HG02970 (cell line): ENCODE measurements around the gene KLHL1.

Source experiments
- ATAC-seq: cut with Tn5 transposase; IDR thresholded peaks from one replicate; pipeline ENCODE4 v1.9.1; 2021; ENCODE audit warnings: mild to moderate bottlenecking, moderate library complexity, moderate number of reproducible peaks; ENCODE audit not compliant: unreplicated experiment, low FRiP score

KLHL1 gene

GRCh38 chr13:70016116-70016515 lies 92.1 kb downstream of the KLHL1 start:
- no peak for ATAC-seq

GRCh38 chr13:70014337-70014736 lies 93.9 kb downstream of the KLHL1 start:
- ATAC-seq = no peak

GRCh38 chr13:69999875-70000274 lies 108.4 kb downstream of the KLHL1 start:
- no peak for ATAC-seq

- ATAC-seq = no peak
Measured at GRCh38 chr13:69997061-69997460, 111.2 kb downstream of the KLHL1 start.

GRCh38 chr13:69980799-69981198 lies 127.5 kb downstream of the KLHL1 start:
- no peak for ATAC-seq

GRCh38 chr13:69975496-69975895 lies 132.8 kb downstream of the KLHL1 start:
- no peak for ATAC-seq

- ATAC-seq = no peak
Measured at GRCh38 chr13:69970520-69970919, 137.7 kb downstream of the KLHL1 start.

- no peak for ATAC-seq
Measured at GRCh38 chr13:69959046-69959445, 149.2 kb downstream of the KLHL1 start.

- no peak for ATAC-seq
Measured at GRCh38 chr13:69956839-69957238, 151.4 kb downstream of the KLHL1 start.

GRCh38 chr13:69956349-69956748 lies 151.9 kb downstream of the KLHL1 start:
- no peak for ATAC-seq

GRCh38 chr13:69955271-69955670 lies 153.0 kb downstream of the KLHL1 start:
- no peak for ATAC-seq

- ATAC-seq = no peak
Measured at GRCh38 chr13:69951412-69951811, 156.8 kb downstream of the KLHL1 start.

GRCh38 chr13:69950160-69950559 lies 158.1 kb downstream of the KLHL1 start:
- ATAC-seq = no peak

GRCh38 chr13:69948016-69948415 lies 160.2 kb downstream of the KLHL1 start:
- ATAC-seq = peak; percentile 100

GRCh38 chr13:69947582-69947981 lies 160.7 kb downstream of the KLHL1 start:
- peak; percentile 28 for ATAC-seq

GRCh38 chr13:69946511-69946910 lies 161.7 kb downstream of the KLHL1 start:
- no peak for ATAC-seq

GRCh38 chr13:69935043-69935442 lies 173.2 kb downstream of the KLHL1 start:
- peak; percentile 91 for ATAC-seq

- no peak for ATAC-seq
Measured at GRCh38 chr13:69928262-69928661, 180.0 kb downstream of the KLHL1 start.

- ATAC-seq = no peak
Measured at GRCh38 chr13:69921156-69921555, 187.1 kb downstream of the KLHL1 start.

GRCh38 chr13:69912630-69913029 lies 195.6 kb downstream of the KLHL1 start:
- ATAC-seq = no peak

GRCh38 chr13:69910800-69911199 lies 197.5 kb downstream of the KLHL1 start:
- no peak for ATAC-seq

- ATAC-seq = no peak
Measured at GRCh38 chr13:69904784-69905183, 203.5 kb downstream of the KLHL1 start.

- no peak for ATAC-seq
Measured at GRCh38 chr13:69903081-69903480, 205.2 kb downstream of the KLHL1 start.
